ENCODE measurements around the gene SMIM44.

SMIM44 gene

GRCh38 chr19:3458229-3459088 is 24.8 kb downstream of the SMIM44 start:
- no peaks in the 10 kb centered on the region for H3K27me3 ChIP-seq (ENCODE audit: insufficient read depth, poor library complexity, severe bottlenecking)
- no peak overlapping the region for H3K27ac ChIP-seq (ENCODE audit: poor library complexity, severe bottlenecking)
- ATAC-seq (ENCODE audit: low read depth) (no peak), DNase-seq (ENCODE audit: low spot score) (no peak)
- no peak for TF ChIP-seq CTCF (IDR thresholded peaks at IDR 0.05; ENCODE audit: poor library complexity, severe bottlenecking)
- no peaks in the 10 kb centered on the region for H3K4me1 ChIP-seq (ENCODE audit: insufficient read depth, poor library complexity, severe bottlenecking)
- no peaks in the 10 kb centered on the region for H3K9me3 ChIP-seq (ENCODE audit: severe bottlenecking)
- H3K4me3 ChIP-seq (ENCODE audit: severe bottlenecking): no peak overlapping the region
- peaks cover 52% of the 10 kb centered on the region for H3K36me3 ChIP-seq (ENCODE audit: low read depth)

- no peak for TF ChIP-seq CTCF (IDR thresholded peaks at IDR 0.05; ENCODE audit: poor library complexity, severe bottlenecking)
- no peak overlapping the region for H3K27ac ChIP-seq (ENCODE audit: poor library complexity, severe bottlenecking)
- no peaks in the 10 kb centered on the region for H3K9me3 ChIP-seq (ENCODE audit: severe bottlenecking)
- no peaks in the 10 kb centered on the region for H3K4me1 ChIP-seq (ENCODE audit: insufficient read depth, poor library complexity, severe bottlenecking)
- H3K27me3 ChIP-seq (ENCODE audit: insufficient read depth, poor library complexity, severe bottlenecking): no peaks in the 10 kb centered on the region
- DNase-seq (ENCODE audit: low spot score): no peak
- ATAC-seq (ENCODE audit: low read depth): no peak; the same call in 2 of the 3 replicates
- H3K4me3 ChIP-seq (ENCODE audit: severe bottlenecking): no peak overlapping the region
- peaks cover 59% of the 10 kb centered on the region for H3K36me3 ChIP-seq (ENCODE audit: low read depth)
Observed at GRCh38 chr19:3457528-3458228, 25.6 kb downstream of the SMIM44 start.

GRCh38 chr19:3456925-3457527 is 26.2 kb downstream of the SMIM44 start:
- no peaks in the 10 kb centered on the region for H3K9me3 ChIP-seq (ENCODE audit: severe bottlenecking)
- ATAC-seq (ENCODE audit: low read depth) (no peak), DNase-seq (ENCODE audit: low spot score) (no peak)
- peaks cover 59% of the 10 kb centered on the region for H3K36me3 ChIP-seq (ENCODE audit: low read depth)
- no peak for TF ChIP-seq CTCF (IDR thresholded peaks at IDR 0.05; ENCODE audit: poor library complexity, severe bottlenecking)
- H3K27me3 ChIP-seq (ENCODE audit: insufficient read depth, poor library complexity, severe bottlenecking): no peaks in the 10 kb centered on the region
- no peaks in the 10 kb centered on the region for H3K4me1 ChIP-seq (ENCODE audit: insufficient read depth, poor library complexity, severe bottlenecking)
- H3K27ac ChIP-seq (ENCODE audit: poor library complexity, severe bottlenecking): no peak overlapping the region
- H3K4me3 ChIP-seq (ENCODE audit: severe bottlenecking): no peak overlapping the region

- Histone ChIP-seq H3K36me3 (ENCODE audit: low read depth) (peaks cover 58% of the 10 kb centered on the region), H3K4me3 (ENCODE audit: severe bottlenecking) (no peak overlapping the region), H3K9me3 (ENCODE audit: severe bottlenecking) (no peaks in the 10 kb centered on the region), H3K27ac (ENCODE audit: poor library complexity, severe bottlenecking) (no peak overlapping the region), H3K27me3 (ENCODE audit: insufficient read depth, poor library complexity, severe bottlenecking) (no peaks in the 10 kb centered on the region), H3K4me1 (ENCODE audit: insufficient read depth, poor library complexity, severe bottlenecking) (no peaks in the 10 kb centered on the region)
- DNase-seq (ENCODE audit: low spot score): no peak
- no peak for ATAC-seq (ENCODE audit: low read depth)
- TF ChIP-seq CTCF (IDR thresholded peaks at IDR 0.05; ENCODE audit: poor library complexity, severe bottlenecking): no peak
Observed at GRCh38 chr19:3455960-3456601, 27.2 kb downstream of the SMIM44 start.

Data from RWPE2 (cell line).